HG02588 (cell line): ENCODE results near the gene H3-3A.

Source experiments
- ATAC-seq: cut with Tn5 transposase; IDR thresholded peaks from one replicate; pipeline ENCODE4 v1.9.1; 2021; ENCODE audit warnings: mild to moderate bottlenecking, moderate library complexity; ENCODE audit not compliant: unreplicated experiment

Gene H3-3A

GRCh38 chr1:226052061-226052460 is 10.5 kb upstream of the H3-3A start:
- ATAC-seq, result no peak

GRCh38 chr1:226054519-226055327 is 7.8 kb upstream of the H3-3A start:
- no peak for ATAC-seq

GRCh38 chr1:226059709-226060108 is 2.8 kb upstream of the H3-3A start:
- no peak for ATAC-seq

GRCh38 chr1:226060427-226060826 is 2.1 kb upstream of the H3-3A start:
- ATAC-seq, result no peak

- no peak for ATAC-seq
Measured at GRCh38 chr1:226061068-226061840, 1.3 kb upstream of the H3-3A start.

- peak; percentile 42 for ATAC-seq
Measured at GRCh38 chr1:226061841-226062557, 517 bp upstream of the H3-3A start.

- peak; percentile 1 for ATAC-seq
Measured at GRCh38 chr1:226063224-226063976, 884 bp downstream of the H3-3A start.

- no peak for ATAC-seq
Measured at GRCh38 chr1:226063977-226064815, 1.7 kb downstream of the H3-3A start.

- no peak for ATAC-seq
Measured at GRCh38 chr1:226064816-226065248, 2.3 kb downstream of the H3-3A start.

- ATAC-seq, result no peak
Measured at GRCh38 chr1:226066415-226067078, 4.0 kb downstream of the H3-3A start.

GRCh38 chr1:226069811-226070489 is 7.4 kb downstream of the H3-3A start:
- no peak for ATAC-seq

GRCh38 chr1:226072347-226072746 is 9.8 kb downstream of the H3-3A start:
- ATAC-seq, result no peak

- no peak for ATAC-seq
Measured at GRCh38 chr1:226073184-226073950, 10.9 kb downstream of the H3-3A start.

GRCh38 chr1:226074046-226074445 is 11.5 kb downstream of the H3-3A start:
- ATAC-seq, result no peak

- no peak for ATAC-seq
Measured at GRCh38 chr1:226076378-226076777, 13.9 kb downstream of the H3-3A start.

- no peak for ATAC-seq
Measured at GRCh38 chr1:226078374-226078773, 15.9 kb downstream of the H3-3A start.

- ATAC-seq, result no peak
Measured at GRCh38 chr1:226082587-226082917, 20.0 kb downstream of the H3-3A start.

- ATAC-seq, result peak; percentile 26
Measured at GRCh38 chr1:226082959-226083301, 20.4 kb downstream of the H3-3A start.
